GM11168 (cell line): ENCODE results near the gene HOGA1.
"Not testable (repeated sequence)": the region's sequence is repeated elsewhere in the genome, so short reads cannot be mapped to it uniquely, and the experiment has no call there.

ENCODE experiments used
- in situ Hi-C: fragments of 300-500 bp; cut with MboI; formaldehyde crosslinking; loops from one replicate; pipeline ENCODE4 v1.12.0; 2022; ENCODE audit warnings: low sequenced_read_pairs; ENCODE audit not compliant: unreplicated experiment

The HOGA1 gene

GRCh38 chr10:97642471-97643159 lies 58.4 kb downstream of the HOGA1 start:
- in situ Hi-C loops = not testable (repeated sequence)

GRCh38 chr10:97643441-97643985 lies 59.3 kb downstream of the HOGA1 start:
- in situ Hi-C loops = no loop called here

- in situ Hi-C loops = no loop called here
Observed at GRCh38 chr10:97644936-97645335, 60.7 kb downstream of the HOGA1 start.

GRCh38 chr10:97647556-97647955 lies 63.4 kb downstream of the HOGA1 start:
- in situ Hi-C loops = no loop called here

- in situ Hi-C loops = no loop called here
Observed at GRCh38 chr10:97648562-97649404, 64.6 kb downstream of the HOGA1 start.

- in situ Hi-C loops = not testable (repeated sequence)
Observed at GRCh38 chr10:97649405-97649750, 65.2 kb downstream of the HOGA1 start.

- in situ Hi-C loops = no loop called here
Observed at GRCh38 chr10:97650726-97651125, 66.5 kb downstream of the HOGA1 start.

- in situ Hi-C loops = no loop called here
Observed at GRCh38 chr10:97651773-97652172, 67.6 kb downstream of the HOGA1 start.

GRCh38 chr10:97656777-97657176 lies 72.6 kb downstream of the HOGA1 start:
- in situ Hi-C loops = no loop called here

- in situ Hi-C loops = no loop called here
Observed at GRCh38 chr10:97659589-97659988, 75.4 kb downstream of the HOGA1 start.
